CD4-positive, alpha-beta T cell (primary cell): ENCODE measurements around the gene ARHGEF19. TPM values are rescaled to one million over a fixed set of nuclear protein-coding genes. Genes with fewer than 3 reads are reported as not detected.

Source experiments
- ATAC-seq: fragments of 200-7000 bp; cut with Tn5 transposase; one replicate; pipeline ENCODE4 v1.10.0; 2022; ENCODE audit warnings: mild to moderate bottlenecking; ENCODE audit not compliant: poor library complexity
- CTCF ChIA-PET: fragments of 350-600 bp; sonication (Branson Sonifier 250); formaldehyde crosslinking; loops from one replicate; lab custom pipeline; 2021; ENCODE audit warnings: antibody characterized with exemption, inconsistent platforms; lab: Charles Lee
- POLR2A ChIA-PET: fragments of 350-600 bp; sonication (Branson Sonifier 250); formaldehyde crosslinking; loops from one replicate; lab custom pipeline; 2021; ENCODE audit warnings: antibody characterized with exemption, inconsistent platforms; lab: Charles Lee
- DNase-seq, 14 experiments: peaks; one replicate each; pipeline ENCODE4 v3.0.0-alpha.2; 2013 to 2020; ENCODE audit warnings: mixed read lengths in 2 of 14
- H3K27ac ChIP-seq, 2 donors: one replicate each; pipeline versions ENCODE4 v1.5.1 to v1.7.0; 2013; ENCODE audit warnings: low read length in 2 of 2, low read depth in 1 of 2, mild to moderate bottlenecking in 1 of 2
- H3K27me3 ChIP-seq, 2 experiments: 1 replicate in 1 of 2; 2 replicates in 1 of 2; pipeline versions ENCODE4 v1.6.1 to v1.7.0; 2013; ENCODE audit warnings: low read length in 2 of 2, control low read depth in 1 of 2, mild to moderate bottlenecking in 1 of 2, moderate library complexity in 1 of 2; ENCODE audit not compliant: insufficient read depth in 2 of 2, control insufficient read depth in 1 of 2
- H3K36me3 ChIP-seq: one replicate; pipeline ENCODE4 v1.6.1; 2013; ENCODE audit warnings: low read length, control low read depth; ENCODE audit not compliant: insufficient read depth
- H3K4me1 ChIP-seq: one replicate; pipeline ENCODE4 v1.6.1; 2013; ENCODE audit warnings: low read length, control low read depth; ENCODE audit not compliant: insufficient read depth
- H3K4me3 ChIP-seq: one replicate; pipeline ENCODE4 v1.5.1; 2013; ENCODE audit warnings: mild to moderate bottlenecking, low read length, moderate library complexity
- H3K9me3 ChIP-seq, 2 experiments: 1 replicate in 1 of 2; 2 replicates in 1 of 2; pipeline versions ENCODE4 v1.6.1 to v1.7.0; 2013; ENCODE audit warnings: low read length in 2 of 2, mild to moderate bottlenecking in 2 of 2, control low read depth in 1 of 2, moderate library complexity in 1 of 2; ENCODE audit not compliant: control insufficient read depth in 1 of 2, insufficient read depth in 1 of 2
- H3K27ac Mint-ChIP-seq: one replicate; pipeline ENCODE4 v1.8.0; 2020; ENCODE audit warnings: mixed read lengths
- H3K27me3 Mint-ChIP-seq: one replicate; pipeline ENCODE4 v1.8.0; 2021; ENCODE audit warnings: mixed read lengths
- H3K36me3 Mint-ChIP-seq: one replicate; pipeline ENCODE4 v1.8.0; 2021; ENCODE audit warnings: low read depth, mixed read lengths
- H3K4me1 Mint-ChIP-seq: one replicate; pipeline ENCODE4 v1.8.0; 2021; ENCODE audit warnings: low read depth, mixed read lengths
- H3K4me3 Mint-ChIP-seq: one replicate; pipeline ENCODE4 v1.8.0; 2020; ENCODE audit warnings: mild to moderate bottlenecking, mixed read lengths
- H3K9me3 Mint-ChIP-seq: one replicate; pipeline ENCODE4 v1.8.0; 2020; ENCODE audit warnings: mixed read lengths
- intact Hi-C, 2 experiments: fragments of 100-400 bp; cut with DNase I in 1 of 2; cut with micrococcal nuclease in 1 of 2; formaldehyde crosslinking; loops; one replicate each; pipeline versions ENCODE4 v1.15.1 to v1.9.0; 2023 to 2025; cut with DNase I, micrococcal nuclease
- total RNA-seq, 174 experiments: library from RNA in 2 of 174; stranded (reverse) in 2 of 174; gene quantifications; one replicate each; pipeline ENCODE4 v1.2.3 and lab custom pipeline; 2021 to 2026
- TF ChIP-seq, protein P1 (sequence below): fragments of 200-600 bp; IDR thresholded peaks from one replicate; pipeline ENCODE4 v1.8.0; 2022; ENCODE audit warnings: antibody characterized with exemption, mild to moderate bottlenecking

The ARHGEF19 gene
- total RNA-seq, 2 experiments from 2014 or later = 3.8 to 5.8 TPM

DNA sequence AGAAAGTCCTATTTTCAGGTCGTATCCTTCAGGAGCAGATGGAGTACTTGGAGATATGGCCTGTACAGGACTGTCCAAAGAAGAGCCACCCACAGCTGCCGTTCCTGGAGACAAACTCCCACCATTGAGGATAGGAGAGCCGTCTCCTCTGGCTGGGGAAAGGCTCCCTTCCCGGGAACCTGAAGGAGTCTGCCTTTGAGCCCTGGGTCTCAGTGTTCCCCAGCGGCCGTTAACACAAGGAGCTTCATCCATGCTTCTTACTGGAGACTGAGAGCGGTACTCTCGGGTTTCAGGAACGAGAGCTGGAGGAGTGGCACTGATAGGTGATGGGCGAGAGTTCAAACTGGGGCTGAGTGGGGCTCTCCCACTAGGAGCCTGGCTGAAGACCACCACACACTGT lies 38.9 kb upstream of the ARHGEF19 start:
- Mint-ChIP-seq H3K27ac (no peak overlapping the region), H3K4me1 (peaks cover 22% of the 10 kb centered on the region), H3K4me3 (no peak overlapping the region), H3K36me3 (peaks cover 77% of the 10 kb centered on the region), H3K9me3 (no peaks in the 10 kb centered on the region), H3K27me3 (no peaks in the 10 kb centered on the region)
- intact Hi-C loops = no loop called here
- TF ChIP-seq, protein P1, sequence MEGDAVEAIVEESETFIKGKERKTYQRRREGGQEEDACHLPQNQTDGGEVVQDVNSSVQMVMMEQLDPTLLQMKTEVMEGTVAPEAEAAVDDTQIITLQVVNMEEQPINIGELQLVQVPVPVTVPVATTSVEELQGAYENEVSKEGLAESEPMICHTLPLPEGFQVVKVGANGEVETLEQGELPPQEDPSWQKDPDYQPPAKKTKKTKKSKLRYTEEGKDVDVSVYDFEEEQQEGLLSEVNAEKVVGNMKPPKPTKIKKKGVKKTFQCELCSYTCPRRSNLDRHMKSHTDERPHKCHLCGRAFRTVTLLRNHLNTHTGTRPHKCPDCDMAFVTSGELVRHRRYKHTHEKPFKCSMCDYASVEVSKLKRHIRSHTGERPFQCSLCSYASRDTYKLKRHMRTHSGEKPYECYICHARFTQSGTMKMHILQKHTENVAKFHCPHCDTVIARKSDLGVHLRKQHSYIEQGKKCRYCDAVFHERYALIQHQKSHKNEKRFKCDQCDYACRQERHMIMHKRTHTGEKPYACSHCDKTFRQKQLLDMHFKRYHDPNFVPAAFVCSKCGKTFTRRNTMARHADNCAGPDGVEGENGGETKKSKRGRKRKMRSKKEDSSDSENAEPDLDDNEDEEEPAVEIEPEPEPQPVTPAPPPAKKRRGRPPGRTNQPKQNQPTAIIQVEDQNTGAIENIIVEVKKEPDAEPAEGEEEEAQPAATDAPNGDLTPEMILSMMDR = no peak
- POLR2A ChIA-PET = no interaction called here
- peaks cover 78% of the 10 kb centered on the region for H3K36me3 ChIP-seq
- no peaks in the 10 kb centered on the region for H3K27me3 ChIP-seq
- H3K9me3 ChIP-seq = no peaks in the 10 kb centered on the region
- ATAC-seq = no peak
- CTCF ChIA-PET = no interaction called here
- H3K4me1 ChIP-seq = peaks cover 4% of the 10 kb centered on the region
- H3K27ac ChIP-seq = no peak overlapping the region
- no peak for DNase-seq
- H3K4me3 ChIP-seq = no peak overlapping the region

DNA sequence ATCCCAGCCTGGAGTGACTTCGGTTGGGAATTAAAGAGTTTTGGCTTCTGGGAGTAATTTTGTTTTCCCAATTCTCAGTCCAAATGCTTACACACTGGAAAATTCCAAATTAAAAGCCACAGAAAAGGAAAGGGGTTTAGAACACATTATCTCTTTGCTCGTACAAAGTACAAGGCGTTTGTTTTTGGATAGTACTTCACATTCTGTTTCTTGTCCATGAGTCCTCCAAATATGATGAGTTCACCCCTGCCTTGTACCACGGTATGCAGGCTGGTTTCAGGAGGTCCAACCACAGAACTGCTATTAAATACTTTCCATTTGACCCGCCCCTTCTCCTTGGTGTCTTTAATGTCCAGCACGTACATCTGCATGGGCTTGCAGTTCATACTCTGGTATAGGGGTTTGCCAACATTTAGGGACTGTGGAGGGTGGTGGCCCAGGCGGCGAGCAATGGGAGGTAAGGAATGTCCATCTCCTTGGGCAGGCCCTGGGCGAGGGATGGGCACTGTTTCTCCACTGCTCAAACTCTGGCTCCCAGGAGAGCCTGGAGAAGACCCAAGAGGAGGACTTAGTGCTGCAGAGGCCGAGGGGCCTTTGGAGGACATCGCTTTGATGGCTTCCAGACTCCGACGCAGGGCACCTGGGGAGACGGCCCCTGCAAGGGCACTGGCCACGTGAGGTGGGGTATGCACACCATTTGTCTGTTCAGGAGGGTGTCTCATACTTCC lies 38.2 kb upstream of the ARHGEF19 start:
- Mint-ChIP-seq H3K4me1 (peaks cover 22% of the 10 kb centered on the region), H3K27me3 (no peaks in the 10 kb centered on the region), H3K9me3 (no peaks in the 10 kb centered on the region), H3K4me3 (no peak overlapping the region), H3K27ac (no peak overlapping the region), H3K36me3 (peaks cover 70% of the 10 kb centered on the region)
- Histone ChIP-seq H3K4me1 (peaks cover 4% of the 10 kb centered on the region), H3K36me3 (peaks cover 71% of the 10 kb centered on the region), H3K27ac (no peak overlapping the region), H3K4me3 (no peak overlapping the region), H3K27me3 (no peaks in the 10 kb centered on the region), H3K9me3 (no peaks in the 10 kb centered on the region)
- intact Hi-C loops = no loop called here
- TF ChIP-seq, protein P1 = no peak
- CTCF ChIA-PET = no interaction called here
- no peak for DNase-seq
- no peak for ATAC-seq
- POLR2A ChIA-PET = no interaction called here

DNA sequence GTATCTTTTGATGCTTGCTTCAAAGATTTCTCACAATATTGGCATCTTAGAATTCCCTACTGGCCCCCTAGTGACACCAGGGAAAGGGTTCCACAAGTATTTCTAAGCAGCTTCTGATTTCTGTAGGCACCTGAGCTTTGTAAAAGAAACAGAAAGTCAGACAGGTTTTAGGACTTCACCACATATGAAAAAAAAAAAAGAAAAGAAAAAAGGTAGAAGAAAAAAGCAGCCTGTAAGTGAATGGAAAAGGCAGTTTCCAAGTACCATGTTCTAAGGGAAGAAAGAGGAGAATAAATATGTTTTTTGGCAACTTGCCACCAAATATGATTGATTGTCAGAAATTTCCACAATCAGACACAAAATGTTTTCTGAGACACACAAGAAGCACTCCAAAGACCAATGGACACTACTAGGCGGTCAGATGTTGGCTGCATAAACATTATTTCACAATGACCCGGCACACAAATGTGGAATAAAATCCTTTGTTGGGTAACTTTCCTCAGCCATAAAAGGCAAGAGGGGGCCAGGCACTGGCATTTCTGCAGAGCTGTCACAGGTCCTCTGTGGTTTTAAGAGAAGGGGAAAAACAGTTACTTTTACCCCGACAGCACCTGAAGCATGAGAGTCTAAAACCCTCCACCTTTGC lies 37.3 kb upstream of the ARHGEF19 start:
- no peak overlapping the region for H3K4me3 ChIP-seq
- Mint-ChIP-seq H3K4me1 (peaks cover 22% of the 10 kb centered on the region), H3K4me3 (no peak overlapping the region), H3K36me3 (peaks cover 61% of the 10 kb centered on the region), H3K27ac (peak overlapping the region; percentile 78), H3K9me3 (no peaks in the 10 kb centered on the region), H3K27me3 (no peaks in the 10 kb centered on the region)
- ATAC-seq (no peak), DNase-seq (no peak)
- TF ChIP-seq, protein P1 = no peak
- ChIA-PET POLR2A (no interaction called here), CTCF (no interaction called here)
- H3K36me3 ChIP-seq = peaks cover 63% of the 10 kb centered on the region
- no peak overlapping the region for H3K27ac ChIP-seq
- peaks cover 4% of the 10 kb centered on the region for H3K4me1 ChIP-seq
- H3K9me3 ChIP-seq = no peaks in the 10 kb centered on the region
- no peaks in the 10 kb centered on the region for H3K27me3 ChIP-seq
- intact Hi-C loops = no loop called here
